ENCODE measurements around the gene SLC1A5. TPM values are rescaled to one million over a fixed set of nuclear protein-coding genes. Genes with fewer than 3 reads are reported as not detected.

SLC1A5 gene
- polyA plus RNA-seq, 1 of the 3 experiments (the other 2 are of a cell fraction) = 80.4 TPM

GRCh38 chr19:46784262-46785053, 3.9 kb downstream of the SLC1A5 start:
- Histone ChIP-seq H3K9me3 (no peaks in the 10 kb centered on the region), H3K4me3 (ENCODE audit: low read depth in 2 of 2, low read length in 1 of 2) (peak overlapping the region; percentile 23 to 58), H3K79me2 (ENCODE audit: insufficient read depth) (peaks cover 75% of the 10 kb centered on the region), H3K36me3 (replicated peaks in 1 of 2; ENCODE audit: control insufficient read depth in 1 of 2, insufficient read depth in 2 of 2, low read length in 1 of 2) (peaks cover 8 to 33% of the 10 kb centered on the region in 2 experiments), H3F3A (replicated peaks; ENCODE audit: insufficient read depth) (peaks cover 22% of the 10 kb centered on the region), H3K4me1 (ENCODE audit: control insufficient read depth in 1 of 2, insufficient read depth in 2 of 2, low read depth in 1 of 2, low read length in 1 of 2) (peaks cover 18 to 30% of the 10 kb centered on the region in 2 experiments; a peak in 3 of 4 replicates), H3K27me3 (ENCODE audit: insufficient read depth) (no peaks in the 10 kb centered on the region), H2AFZ (ENCODE audit: low read depth) (no peak overlapping the region), H3K9ac (peak overlapping the region; percentile 91; the same call in 1 of the 2 replicates), H3K9me2 (no peaks in the 10 kb centered on the region), H3K27ac (ENCODE audit: low read depth in 2 of 2, low read length in 1 of 2) (peak overlapping the region; percentile 50 to 92), H3K4me2 (peak overlapping the region; percentile 98), H4K20me1 (ENCODE audit: insufficient read depth) (peaks cover 9% of the 10 kb centered on the region; the same call in 1 of the 2 replicates)
- DNase-seq = peak; percentile 64
- WGBS (ENCODE audit: low lambda C conversion rate) = 21% methylated on average over 14 of the region's 17 CpGs
- POLR2A ChIA-PET = interaction anchor here (0.6 kb wide), 1 partner anchor 19 kb away, joined by 3 read pairs; no protein-coding TSS in a partner anchor
- CTCF ChIA-PET = interaction anchor here (0.6 to 3.5 kb wide), 13 partner anchors 10 to 206 kb away, joined by 3 to 18 read pairs (median 4); partner anchors contain the start of gene DACT3
- peak; percentile 19; the same call in 1 of the 2 replicates for TF ChIP-seq NFIC (IDR thresholded peaks at IDR 0.05; ENCODE audit: borderline replicate concordance)
- TF ChIP-seq PBX3 (IDR thresholded peaks at IDR 0.05) = no peak
- peak; percentile 46 for TF ChIP-seq CTCF (IDR thresholded peaks at IDR 0.05)
- no peak for TF ChIP-seq USF1 (IDR thresholded peaks at IDR 0.05; ENCODE audit: borderline replicate concordance, low read depth)
- TF ChIP-seq MAX (IDR thresholded peaks at IDR 0.05; ENCODE audit: low read depth) = peak; percentile 86
- TF ChIP-seq TCF12 (IDR thresholded peaks at IDR 0.05) = peak; percentile 30; the same call in 1 of the 2 replicates
- no peak for TF ChIP-seq MEF2A (IDR thresholded peaks at IDR 0.05; ENCODE audit: borderline replicate concordance, low read depth)
- no peak for TF ChIP-seq JUND (IDR thresholded peaks at IDR 0.05)

GRCh38 chr19:46783670-46784069, 4.7 kb downstream of the SLC1A5 start:
- H3K4me1 ChIP-seq (ENCODE audit: control insufficient read depth in 1 of 2, insufficient read depth in 2 of 2, low read depth in 1 of 2, low read length in 1 of 2) = peaks cover 18 to 30% of the 10 kb centered on the region in 2 experiments; a peak in 3 of 4 replicates
- no peaks in the 10 kb centered on the region for H3K9me2 ChIP-seq
- WGBS (ENCODE audit: low lambda C conversion rate) = 81% methylated on average over 2 of the region's 2 CpGs
- ChIA-PET POLR2A (interaction anchor here (0.7 kb wide), 1 partner anchor 11 kb away, joined by 4 read pairs; no protein-coding TSS in a partner anchor), CTCF (interaction anchor here (0.6 to 3.5 kb wide), 7 partner anchors 9 to 79 kb away, joined by 3 to 18 read pairs (median 4); no protein-coding TSS in a partner anchor)
- peaks cover 9% of the 10 kb centered on the region; the same call in 1 of the 2 replicates for H4K20me1 ChIP-seq (ENCODE audit: insufficient read depth)
- H3K79me2 ChIP-seq (ENCODE audit: insufficient read depth) = peaks cover 75% of the 10 kb centered on the region
- no peak for TF ChIP-seq ELF1 (IDR thresholded peaks at IDR 0.05)
- no peak for TF ChIP-seq FOSL2 (IDR thresholded peaks at IDR 0.05; ENCODE audit: borderline replicate concordance, low read depth)
- no peak for TF ChIP-seq RXRA (IDR thresholded peaks at IDR 0.05; ENCODE audit: borderline replicate concordance, low read depth)
- no peak for TF ChIP-seq GATA2 (CRISPR knock-in tag; IDR thresholded peaks at IDR 0.05)
- TF ChIP-seq SMC3 (IDR thresholded peaks at IDR 0.05; ENCODE audit: low read depth, low read length) = no peak
- TF ChIP-seq NFIC (IDR thresholded peaks at IDR 0.05; ENCODE audit: borderline replicate concordance) = no peak
- TF ChIP-seq SIN3A (IDR thresholded peaks at IDR 0.05; ENCODE audit: borderline replicate concordance, low read depth, low read length) = no peak
- TF ChIP-seq REST (IDR thresholded peaks at IDR 0.05; ENCODE audit: low read depth, low read length) = no peak
- no peak for TF ChIP-seq NRF1 (IDR thresholded peaks at IDR 0.05; ENCODE audit: low read depth, low read length)
- no peak for TF ChIP-seq YY1 (IDR thresholded peaks at IDR 0.05; ENCODE audit: low read depth)
- peaks cover 11 to 40% of the 10 kb centered on the region in 2 experiments for H3K36me3 ChIP-seq (replicated peaks in 1 of 2; ENCODE audit: control insufficient read depth in 1 of 2, insufficient read depth in 2 of 2, low read length in 1 of 2)
- H3K27me3 ChIP-seq (ENCODE audit: insufficient read depth) = no peaks in the 10 kb centered on the region
- H3K9ac ChIP-seq = no peak overlapping the region; the same call in 1 of the 2 replicates
- peaks cover 22% of the 10 kb centered on the region for H3F3A ChIP-seq (replicated peaks; ENCODE audit: insufficient read depth)
- H3K9me3 ChIP-seq = no peaks in the 10 kb centered on the region
- no peak overlapping the region for H2AFZ ChIP-seq (ENCODE audit: low read depth)
- H3K4me2 ChIP-seq = peak overlapping the region; percentile 98
- no peak overlapping the region; a peak in 1 of 4 replicates for H3K4me3 ChIP-seq (ENCODE audit: low read depth in 2 of 2, low read length in 1 of 2)
- H3K27ac ChIP-seq (ENCODE audit: low read depth in 2 of 2, low read length in 1 of 2) = peak overlapping the region in 1 of 2 experiments; percentile 92; a peak in 2 of 4 replicates
- no peak for DNase-seq

All from SK-N-SH (cell line).